Stimulated activated memory B cell treated with anti-CD40 and anti-IgM and Interleukin-4, amounts not matched to agents 10 μg/mL and 1 μg/mL and 100 μg/mL, for 72 hours (primary cell): ENCODE results near the gene MIF4GD.
A peak's percentile ranks its signal among the peaks of the same experiment; 100 is the strongest.
"Not testable (repeated sequence)": the region's sequence is repeated elsewhere in the genome, so short reads cannot be mapped to it uniquely, and the experiment has no call there.

ENCODE experiments used
- ATAC-seq: fragments of 150-1000 bp; cut with Tn5 transposase; 2 replicates; pipeline ENCODE4 v1.10.0; 2021
- H3K27ac Mint-ChIP-seq: one replicate; pipeline ENCODE4 v1.8.0; 2022; ENCODE audit warnings: mild to moderate bottlenecking, mixed read lengths
- H3K27me3 Mint-ChIP-seq: one replicate; pipeline ENCODE4 v1.8.0; 2022; ENCODE audit warnings: mixed read lengths
- H3K36me3 Mint-ChIP-seq: one replicate; pipeline ENCODE4 v1.8.0; 2022; ENCODE audit warnings: mixed read lengths
- H3K4me1 Mint-ChIP-seq: one replicate; pipeline ENCODE4 v1.8.0; 2022; ENCODE audit warnings: mixed read lengths
- H3K4me3 Mint-ChIP-seq: one replicate; pipeline ENCODE4 v1.8.0; 2022; ENCODE audit warnings: mild to moderate bottlenecking, moderate library complexity, mixed read lengths
- H3K9me3 Mint-ChIP-seq: one replicate; pipeline ENCODE4 v1.8.0; 2022; ENCODE audit warnings: mixed read lengths

MIF4GD gene

DNA sequence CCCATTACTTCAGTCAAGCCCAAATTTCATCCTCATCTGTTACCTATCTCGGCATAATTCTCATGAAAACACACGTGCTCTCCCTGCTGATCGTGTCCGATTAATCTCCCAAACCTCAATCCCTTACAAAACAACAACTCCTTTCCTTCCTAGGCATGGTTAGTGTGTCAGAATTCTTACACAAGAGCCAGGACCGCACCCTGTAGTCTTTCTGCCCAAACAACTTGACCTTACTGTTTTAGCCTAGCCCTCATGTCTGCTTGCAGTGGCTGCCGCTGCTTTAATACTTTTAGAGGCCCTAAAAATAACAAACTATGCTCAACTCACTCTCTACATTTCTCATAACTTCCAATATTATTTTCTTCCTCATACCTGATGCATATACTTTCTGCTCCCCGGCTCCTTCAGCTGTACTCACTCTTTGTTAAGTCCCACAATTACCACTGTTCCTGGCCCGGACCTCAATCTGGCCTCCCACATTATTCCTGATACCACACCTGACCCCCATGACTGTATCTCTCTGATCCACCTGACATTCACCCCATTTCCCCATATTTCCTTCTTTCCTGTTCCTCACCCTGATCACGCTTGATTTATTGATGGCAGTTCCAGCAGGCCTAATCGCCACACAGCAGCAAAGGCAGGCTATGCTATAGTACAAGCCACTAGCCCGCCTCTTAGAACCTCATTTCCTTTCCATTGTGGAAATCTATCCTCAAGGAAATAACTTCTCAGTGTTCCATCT is 14.9 kb downstream of the MIF4GD start:
- not testable (repeated sequence) for H3K4me3 Mint-ChIP-seq, H3K9me3 Mint-ChIP-seq, H3K36me3 Mint-ChIP-seq, ATAC-seq, H3K27me3 Mint-ChIP-seq
- peaks cover 99% of the 10 kb centered on the region for H3K4me1 Mint-ChIP-seq
- H3K27ac Mint-ChIP-seq: peak overlapping the region; percentile 100

GRCh38 chr17:75252039-75252816 is 18.8 kb downstream of the MIF4GD start:
- Mint-ChIP-seq H3K36me3 (no peaks in the 10 kb centered on the region), H3K27ac (peak overlapping the region; percentile 100)

GRCh38 chr17:75250009-75250471 is 21.0 kb downstream of the MIF4GD start:
- no peaks in the 10 kb centered on the region for H3K9me3 Mint-ChIP-seq
- H3K27me3 Mint-ChIP-seq: no peaks in the 10 kb centered on the region
- H3K4me1 Mint-ChIP-seq: peaks cover 75% of the 10 kb centered on the region
- peak overlapping the region; percentile 100 for H3K27ac Mint-ChIP-seq
- H3K4me3 Mint-ChIP-seq: peak overlapping the region; percentile 67
- ATAC-seq: peak; percentile 96
- peaks cover 18% of the 10 kb centered on the region for H3K36me3 Mint-ChIP-seq

More at GRCh38 chr17:75252039-75252816, 18.8 kb downstream of the MIF4GD start:
- H3K9me3 Mint-ChIP-seq: no peaks in the 10 kb centered on the region
- H3K27me3 Mint-ChIP-seq: no peaks in the 10 kb centered on the region
- no peak overlapping the region for H3K4me3 Mint-ChIP-seq
- no peak for ATAC-seq
- peaks cover 76% of the 10 kb centered on the region for H3K4me1 Mint-ChIP-seq

DNA sequence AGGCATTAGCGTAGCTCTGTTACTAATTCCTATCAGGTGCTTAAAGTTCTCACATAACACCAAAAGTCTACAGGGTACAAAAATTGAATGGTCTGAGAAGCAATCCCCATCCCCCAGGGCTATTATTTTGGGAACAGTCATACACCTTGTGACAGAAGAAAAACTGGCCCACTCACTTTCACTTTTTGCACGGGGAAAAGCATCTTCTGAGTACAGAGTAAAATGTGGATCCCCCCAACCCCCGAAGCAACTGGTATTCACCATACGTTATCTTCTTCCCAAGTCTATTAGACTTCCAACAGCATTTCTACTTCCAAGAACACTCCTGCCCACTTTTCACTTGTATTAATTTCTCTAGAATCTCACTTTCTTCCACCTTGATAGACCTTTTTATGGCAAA is 21.5 kb downstream of the MIF4GD start:
- peaks cover 21% of the 10 kb centered on the region for H3K36me3 Mint-ChIP-seq
- no peaks in the 10 kb centered on the region for H3K9me3 Mint-ChIP-seq
- no peak for ATAC-seq
- H3K27ac Mint-ChIP-seq: peak overlapping the region; percentile 100
- no peaks in the 10 kb centered on the region for H3K27me3 Mint-ChIP-seq
- H3K4me3 Mint-ChIP-seq: peak overlapping the region; percentile 67
- peaks cover 75% of the 10 kb centered on the region for H3K4me1 Mint-ChIP-seq

DNA sequence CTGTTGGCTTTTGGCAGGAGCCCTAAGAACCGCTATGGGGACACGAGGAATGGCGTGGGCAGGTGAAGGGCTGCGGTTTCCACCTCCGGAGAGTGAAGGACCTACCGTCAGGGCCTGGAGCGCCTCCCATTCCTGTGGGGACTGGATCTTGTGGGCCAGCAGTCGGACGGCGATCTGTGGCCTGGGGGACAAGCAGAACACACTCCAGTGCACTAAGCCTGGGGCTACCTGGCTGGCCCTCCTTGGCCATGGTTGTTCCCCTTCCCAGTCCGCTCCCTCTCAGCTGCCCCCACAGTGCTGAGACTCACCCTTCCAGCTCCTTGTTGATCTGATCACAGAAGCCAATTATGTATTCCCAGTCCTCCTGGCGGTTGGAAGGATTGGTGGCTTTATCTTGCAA is 24.6 kb downstream of the MIF4GD start:
- ATAC-seq: no peak
- no peaks in the 10 kb centered on the region for H3K9me3 Mint-ChIP-seq
- no peak overlapping the region for H3K4me3 Mint-ChIP-seq
- peak overlapping the region; percentile 95 for H3K27ac Mint-ChIP-seq
- H3K36me3 Mint-ChIP-seq: peaks cover 43% of the 10 kb centered on the region
- H3K27me3 Mint-ChIP-seq: no peaks in the 10 kb centered on the region
- peaks cover 76% of the 10 kb centered on the region for H3K4me1 Mint-ChIP-seq

DNA sequence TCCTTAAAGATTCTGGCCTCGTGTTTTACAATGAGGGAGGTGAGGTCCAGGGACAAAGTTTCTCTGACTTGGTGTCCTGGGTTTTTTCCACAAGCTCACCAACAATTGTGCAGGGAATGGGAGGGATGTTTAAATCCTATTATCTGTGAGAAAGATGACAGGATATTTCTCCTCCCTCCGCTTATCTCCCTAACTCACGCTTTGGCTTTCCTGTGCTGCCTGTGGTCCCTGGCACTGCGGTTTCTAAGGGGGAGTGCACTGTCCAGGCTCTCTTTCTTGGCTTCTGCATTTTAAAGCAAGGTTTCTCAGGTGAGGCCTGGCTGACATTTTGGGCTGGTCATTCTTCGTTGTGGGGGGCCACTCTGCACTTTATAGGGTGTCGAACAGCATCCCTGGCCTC is 26.0 kb downstream of the MIF4GD start:
- no peak for ATAC-seq

GRCh38 chr17:75244133-75244866 is 26.7 kb downstream of the MIF4GD start:
- ATAC-seq: peak; percentile 82
- Mint-ChIP-seq H3K4me3 (peak overlapping the region; percentile 69), H3K27ac (peak overlapping the region; percentile 95), H3K9me3 (no peaks in the 10 kb centered on the region), H3K4me1 (peaks cover 73% of the 10 kb centered on the region), H3K27me3 (no peaks in the 10 kb centered on the region), H3K36me3 (peaks cover 59% of the 10 kb centered on the region)

More for the DNA sequence above, 26.0 kb downstream of the MIF4GD start:
- Mint-ChIP-seq H3K36me3 (peaks cover 53% of the 10 kb centered on the region), H3K4me1 (peaks cover 75% of the 10 kb centered on the region), H3K27me3 (no peaks in the 10 kb centered on the region), H3K27ac (peak overlapping the region; percentile 95), H3K9me3 (no peaks in the 10 kb centered on the region), H3K4me3 (peak overlapping the region; percentile 69)

DNA sequence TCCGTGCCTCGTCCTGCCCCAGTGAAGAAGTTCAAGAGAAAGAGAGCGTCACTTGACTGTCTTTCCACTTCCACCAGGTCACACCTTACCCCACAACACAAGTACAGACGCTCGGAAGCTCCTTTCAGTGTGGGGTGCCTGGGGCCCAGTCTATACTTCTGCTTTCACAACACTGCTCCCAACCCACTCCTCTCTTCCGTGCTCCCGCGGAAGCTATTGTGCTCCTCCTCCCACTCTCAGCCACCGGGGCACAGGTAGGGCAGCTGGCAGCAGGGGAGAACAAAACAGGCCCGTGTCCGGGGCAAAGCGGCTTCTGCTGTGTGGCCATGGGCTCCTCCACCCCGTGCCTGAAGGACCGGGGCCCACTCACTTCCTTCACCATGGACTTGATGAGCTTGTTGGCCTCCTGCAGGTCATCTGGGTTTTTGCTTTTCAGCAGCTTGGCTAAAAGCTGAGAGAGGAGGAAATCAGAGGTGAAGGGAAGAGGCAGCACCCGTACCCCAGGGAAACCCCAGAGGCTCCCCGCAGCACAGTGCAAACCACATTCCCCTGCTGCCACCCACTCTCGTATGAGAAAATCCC is 28.5 kb downstream of the MIF4GD start:
- peak overlapping the region; percentile 95 for H3K27ac Mint-ChIP-seq
- no peaks in the 10 kb centered on the region for H3K9me3 Mint-ChIP-seq
- H3K4me1 Mint-ChIP-seq: peaks cover 81% of the 10 kb centered on the region
- peaks cover 72% of the 10 kb centered on the region for H3K36me3 Mint-ChIP-seq
- peak; percentile 91 for ATAC-seq
- no peaks in the 10 kb centered on the region for H3K27me3 Mint-ChIP-seq
- H3K4me3 Mint-ChIP-seq: peak overlapping the region; percentile 56

DNA sequence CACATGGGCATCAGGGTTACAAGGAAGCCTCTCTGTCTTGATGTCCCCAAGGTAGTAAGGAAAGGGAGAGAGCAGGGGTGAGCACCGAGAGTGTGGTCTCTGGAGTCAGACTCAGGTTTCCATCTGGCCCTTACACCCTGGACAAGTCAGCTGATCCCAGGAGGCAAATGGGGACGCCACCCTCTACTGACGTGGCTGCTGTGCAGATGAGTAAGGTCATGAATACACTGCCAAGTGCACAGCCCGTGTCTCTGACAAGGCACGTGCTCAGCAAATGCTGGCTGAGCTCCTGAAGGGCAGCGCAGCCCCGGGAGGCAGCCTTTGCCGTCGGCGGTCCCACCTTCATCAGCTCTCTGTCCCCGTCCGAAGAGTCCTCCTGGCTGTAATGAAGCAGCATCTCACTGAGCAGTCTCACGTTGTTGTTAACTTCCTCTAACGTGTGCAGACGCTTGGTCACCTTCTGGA is 29.0 kb downstream of the MIF4GD start:
- Mint-ChIP-seq H3K27ac (peak overlapping the region; percentile 95), H3K4me1 (peaks cover 81% of the 10 kb centered on the region), H3K4me3 (peak overlapping the region; percentile 56), H3K27me3 (no peaks in the 10 kb centered on the region), H3K9me3 (no peaks in the 10 kb centered on the region), H3K36me3 (peaks cover 77% of the 10 kb centered on the region)
- peak; percentile 22 for ATAC-seq

GRCh38 chr17:75241502-75241901 is 29.5 kb downstream of the MIF4GD start:
- no peak overlapping the region for H3K4me3 Mint-ChIP-seq
- peaks cover 76% of the 10 kb centered on the region for H3K4me1 Mint-ChIP-seq
- no peaks in the 10 kb centered on the region for H3K9me3 Mint-ChIP-seq
- no peaks in the 10 kb centered on the region for H3K27me3 Mint-ChIP-seq
- ATAC-seq: no peak
- peak overlapping the region; percentile 95 for H3K27ac Mint-ChIP-seq
- H3K36me3 Mint-ChIP-seq: peaks cover 77% of the 10 kb centered on the region

DNA sequence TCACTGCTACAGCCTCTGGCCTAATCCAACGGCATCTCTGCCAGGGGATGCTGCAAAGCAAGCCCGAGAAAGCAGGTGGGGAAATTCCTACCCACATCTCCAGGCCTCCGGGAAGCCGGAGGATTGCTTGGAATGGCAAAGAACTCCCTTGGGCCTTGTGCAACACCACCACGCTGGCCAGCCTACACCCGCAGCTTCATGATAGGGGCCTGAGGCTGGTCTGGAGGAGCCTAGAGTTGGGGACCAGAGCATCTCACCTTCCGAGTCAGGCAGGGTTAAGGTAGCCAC is 29.9 kb downstream of the MIF4GD start:
- Mint-ChIP-seq H3K4me3 (no peak overlapping the region), H3K36me3 (peaks cover 77% of the 10 kb centered on the region), H3K4me1 (peaks cover 71% of the 10 kb centered on the region), H3K9me3 (no peaks in the 10 kb centered on the region), H3K27ac (peak overlapping the region; percentile 95), H3K27me3 (no peaks in the 10 kb centered on the region)
- ATAC-seq: no peak

- Mint-ChIP-seq H3K9me3 (no peaks in the 10 kb centered on the region), H3K36me3 (peaks cover 75% of the 10 kb centered on the region), H3K27ac (peak overlapping the region; percentile 95), H3K27me3 (no peaks in the 10 kb centered on the region), H3K4me3 (peak overlapping the region; percentile 47), H3K4me1 (peaks cover 66% of the 10 kb centered on the region)
- no peak for ATAC-seq
Measured at GRCh38 chr17:75240394-75241142, 30.5 kb downstream of the MIF4GD start.

- Mint-ChIP-seq H3K27ac (peak overlapping the region; percentile 95), H3K4me1 (peaks cover 59% of the 10 kb centered on the region), H3K27me3 (no peaks in the 10 kb centered on the region), H3K36me3 (peaks cover 79% of the 10 kb centered on the region), H3K9me3 (no peaks in the 10 kb centered on the region), H3K4me3 (peak overlapping the region; percentile 47)
- no peak for ATAC-seq
Measured at GRCh38 chr17:75239778-75240393, 31.1 kb downstream of the MIF4GD start.

DNA sequence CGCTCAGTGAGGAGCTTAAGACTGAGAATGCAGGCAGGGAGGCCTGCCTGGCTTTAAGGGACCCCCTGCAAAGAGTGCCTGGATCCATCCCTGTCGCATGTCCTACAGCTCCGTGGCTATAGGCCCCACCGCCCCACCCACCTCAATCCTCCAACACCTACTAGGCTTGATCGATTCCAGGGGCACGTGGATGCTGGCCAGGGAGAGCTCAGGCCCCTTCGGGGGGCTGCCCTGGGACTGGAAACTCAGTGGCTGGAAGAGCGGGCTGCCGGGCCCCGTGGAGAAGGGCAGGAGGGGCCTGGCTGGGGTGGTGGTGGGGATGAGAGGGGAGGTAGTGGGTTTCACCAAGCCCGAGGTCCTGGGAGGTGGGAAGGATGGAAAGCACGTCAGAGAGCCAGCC is 31.8 kb downstream of the MIF4GD start:
- no peak overlapping the region for H3K4me3 Mint-ChIP-seq
- no peak for ATAC-seq
- no peaks in the 10 kb centered on the region for H3K9me3 Mint-ChIP-seq
- peaks cover 79% of the 10 kb centered on the region for H3K36me3 Mint-ChIP-seq
- no peaks in the 10 kb centered on the region for H3K27me3 Mint-ChIP-seq
- H3K4me1 Mint-ChIP-seq: peaks cover 53% of the 10 kb centered on the region
- H3K27ac Mint-ChIP-seq: peak overlapping the region; percentile 95
